Mesothelial cell of epicardium (in vitro differentiated cells): Measurements from ENCODE around the gene TPX2. TPM values are rescaled to one million over a fixed set of nuclear protein-coding genes. Genes with fewer than 3 reads are reported as not detected.

ENCODE experiments used
- DNase-seq, 2 experiments: peaks; one replicate each; pipeline ENCODE4 v3.0.0; 2021; ENCODE audit warnings: low spot score in 2 of 2; ENCODE audit not compliant: unreplicated experiment in 2 of 2
- H3K27ac Mint-ChIP-seq: 2 replicates; pipeline ENCODE4 v1.8.0; 2021; ENCODE audit warnings: mixed read lengths
- H3K27me3 Mint-ChIP-seq: 2 replicates; pipeline ENCODE4 v1.8.0; 2021; ENCODE audit warnings: low read depth, mixed read lengths
- H3K36me3 Mint-ChIP-seq: 2 replicates; pipeline ENCODE4 v1.8.0; 2021; ENCODE audit warnings: mixed read lengths
- H3K4me1 Mint-ChIP-seq: 2 replicates; pipeline ENCODE4 v1.8.0; 2021; ENCODE audit warnings: mixed read lengths
- H3K4me3 Mint-ChIP-seq: 2 replicates; pipeline ENCODE4 v1.8.0; 2021; ENCODE audit warnings: mild to moderate bottlenecking, moderate library complexity, mixed read lengths
- H3K9me3 Mint-ChIP-seq: 2 replicates; pipeline ENCODE4 v1.8.0; 2021; ENCODE audit warnings: mixed read lengths
- CTCF ChIP-seq: fragments of 200-600 bp; sonication (generic); IDR thresholded peaks from one replicate; pipeline ENCODE4 v1.5.0; 2021; ENCODE audit warnings: antibody characterized with exemption; ENCODE audit not compliant: unreplicated experiment
- total RNA-seq: library from RNA; stranded (reverse); gene quantifications from 3 replicates; pipeline ENCODE4 v1.2.1, GENCODE V29; 2021

Gene TPX2
- total RNA-seq, 1 donor from 2014 or later: 39.0 TPM

GRCh38 chr20:31839782-31840487, 100.8 kb downstream of the TPX2 start:
- Mint-ChIP-seq H3K4me3 (no peak overlapping the region), H3K27ac (no peak overlapping the region)
- TF ChIP-seq CTCF: no peak

GRCh38 chr20:31840906-31841816, 102.1 kb downstream of the TPX2 start:
- H3K9me3 Mint-ChIP-seq: no peaks in the 10 kb centered on the region
- TF ChIP-seq CTCF: no peak
- H3K4me3 Mint-ChIP-seq: no peak overlapping the region
- no peaks in the 10 kb centered on the region for H3K36me3 Mint-ChIP-seq
- no peak for DNase-seq
- H3K4me1 Mint-ChIP-seq: peaks cover 30% of the 10 kb centered on the region
- peak overlapping the region; percentile 15 for H3K27ac Mint-ChIP-seq
- no peaks in the 10 kb centered on the region for H3K27me3 Mint-ChIP-seq

More at GRCh38 chr20:31839782-31840487, 100.8 kb downstream of the TPX2 start:
- DNase-seq: no peak
- Mint-ChIP-seq H3K9me3 (no peaks in the 10 kb centered on the region), H3K4me1 (peaks cover 34% of the 10 kb centered on the region), H3K36me3 (no peaks in the 10 kb centered on the region), H3K27me3 (no peaks in the 10 kb centered on the region)

GRCh38 chr20:31841928-31842327, 102.8 kb downstream of the TPX2 start:
- Mint-ChIP-seq H3K4me3 (no peak overlapping the region), H3K4me1 (peaks cover 27% of the 10 kb centered on the region)
- TF ChIP-seq CTCF: no peak

GRCh38 chr20:31842471-31843157, 103.5 kb downstream of the TPX2 start:
- peak in 1 of 2 experiments; percentile 41 for DNase-seq
- peak overlapping the region; percentile 80 for H3K27ac Mint-ChIP-seq
- no peaks in the 10 kb centered on the region for H3K9me3 Mint-ChIP-seq
- H3K27me3 Mint-ChIP-seq: no peaks in the 10 kb centered on the region
- H3K36me3 Mint-ChIP-seq: no peaks in the 10 kb centered on the region
- TF ChIP-seq CTCF: no peak
- no peak overlapping the region for H3K4me3 Mint-ChIP-seq
- peaks cover 24% of the 10 kb centered on the region for H3K4me1 Mint-ChIP-seq

More at GRCh38 chr20:31841928-31842327, 102.8 kb downstream of the TPX2 start:
- Mint-ChIP-seq H3K27ac (peak overlapping the region; percentile 80), H3K9me3 (no peaks in the 10 kb centered on the region), H3K36me3 (no peaks in the 10 kb centered on the region), H3K27me3 (no peaks in the 10 kb centered on the region)
- DNase-seq: peak in 1 of 2 experiments; percentile 42

- Mint-ChIP-seq H3K27ac (peak overlapping the region; percentile 39), H3K36me3 (no peaks in the 10 kb centered on the region), H3K4me3 (no peak overlapping the region), H3K27me3 (peaks cover 5% of the 10 kb centered on the region), H3K4me1 (peaks cover 24% of the 10 kb centered on the region), H3K9me3 (no peaks in the 10 kb centered on the region)
- no peak for TF ChIP-seq CTCF
- no peak for DNase-seq
These were observed 104.2 kb downstream of the TPX2 start for GRCh38 chr20:31843288-31843687.
